Stimulated activated naive B cell treated with anti-CD40 and anti-IgM and Interleukin-4, amounts not matched to agents 10 μg/mL and 1 μg/mL and 100 μg/mL, for 72 hours (primary cell): ENCODE results near the gene SGMS1.
"Not testable (repeated sequence)": the region's sequence is repeated elsewhere in the genome, so short reads cannot be mapped to it uniquely, and the experiment has no call there.

Experiments used
- ATAC-seq, 2 donors: fragments of 150-1000 bp; cut with Tn5 transposase; replicated peaks; 2 replicates each; pipeline ENCODE4 v1.10.0; 2021; ENCODE audit warnings: moderate library complexity in 1 of 2
- DNase-seq: peaks from one replicate; pipeline ENCODE4 v3.0.0; 2021
- H3K27ac Mint-ChIP-seq: one replicate; pipeline ENCODE4 v1.8.0; 2022; ENCODE audit warnings: mild to moderate bottlenecking, mixed read lengths
- H3K27me3 Mint-ChIP-seq, 2 donors: one replicate each; pipeline ENCODE4 v1.8.0; 2022; ENCODE audit warnings: mixed read lengths in 2 of 2
- H3K36me3 Mint-ChIP-seq, 2 donors: one replicate each; pipeline ENCODE4 v1.8.0; 2022; ENCODE audit warnings: mixed read lengths in 2 of 2, mild to moderate bottlenecking in 1 of 2
- H3K4me1 Mint-ChIP-seq, 2 donors: one replicate each; pipeline ENCODE4 v1.8.0; 2022; ENCODE audit warnings: mixed read lengths in 2 of 2, mild to moderate bottlenecking in 1 of 2
- H3K4me3 Mint-ChIP-seq, 2 donors: one replicate each; pipeline ENCODE4 v1.8.0; 2022; ENCODE audit warnings: mild to moderate bottlenecking in 2 of 2, mixed read lengths in 2 of 2, moderate library complexity in 1 of 2
- H3K9me3 Mint-ChIP-seq, 2 donors: one replicate each; pipeline ENCODE4 v1.8.0; 2022; ENCODE audit warnings: mixed read lengths in 2 of 2, mild to moderate bottlenecking in 1 of 2

Gene SGMS1

GRCh38 chr10:50542871-50543270 is 80.9 kb downstream of the SGMS1 start:
- ATAC-seq: no peak

DNA sequence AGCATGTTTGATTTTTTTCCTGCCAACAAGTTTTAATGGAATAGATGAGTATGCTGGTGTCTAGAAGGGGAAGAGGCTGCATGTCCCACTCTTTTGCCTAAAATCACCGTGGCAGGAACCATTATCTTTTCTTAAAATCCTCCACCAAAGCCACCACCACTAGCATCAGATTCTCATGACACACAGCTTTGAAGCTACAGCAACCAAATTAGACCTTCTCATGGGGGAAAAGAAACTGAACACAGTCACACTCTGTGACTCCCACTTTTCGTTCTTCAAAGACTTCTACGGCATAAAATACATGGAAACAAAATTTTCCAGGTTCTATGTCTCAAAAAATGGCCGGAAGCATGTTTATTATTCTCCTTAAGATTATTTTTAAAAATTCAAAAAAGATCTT is 81.8 kb downstream of the SGMS1 start:
- Mint-ChIP-seq H3K27me3 (no peaks in the 10 kb centered on the region), H3K9me3 (peaks cover 0 to 4% of the 10 kb centered on the region in 2 donors), H3K36me3 (peaks cover 0 to 3% of the 10 kb centered on the region in 2 donors), H3K4me1 (peaks cover 42 to 69% of the 10 kb centered on the region in 2 donors), H3K27ac (peak overlapping the region; percentile 5), H3K4me3 (no peak overlapping the region)
- ATAC-seq: no peak
- no peak for DNase-seq

More at GRCh38 chr10:50542871-50543270, 80.9 kb downstream of the SGMS1 start:
- Mint-ChIP-seq H3K27ac (no peak overlapping the region), H3K4me3 (no peak overlapping the region), H3K4me1 (peaks cover 40 to 67% of the 10 kb centered on the region in 2 donors), H3K27me3 (no peaks in the 10 kb centered on the region), H3K36me3 (peaks cover 6 to 7% of the 10 kb centered on the region in 2 donors), H3K9me3 (peaks cover 0 to 12% of the 10 kb centered on the region in 2 donors)
- no peak for DNase-seq

DNA sequence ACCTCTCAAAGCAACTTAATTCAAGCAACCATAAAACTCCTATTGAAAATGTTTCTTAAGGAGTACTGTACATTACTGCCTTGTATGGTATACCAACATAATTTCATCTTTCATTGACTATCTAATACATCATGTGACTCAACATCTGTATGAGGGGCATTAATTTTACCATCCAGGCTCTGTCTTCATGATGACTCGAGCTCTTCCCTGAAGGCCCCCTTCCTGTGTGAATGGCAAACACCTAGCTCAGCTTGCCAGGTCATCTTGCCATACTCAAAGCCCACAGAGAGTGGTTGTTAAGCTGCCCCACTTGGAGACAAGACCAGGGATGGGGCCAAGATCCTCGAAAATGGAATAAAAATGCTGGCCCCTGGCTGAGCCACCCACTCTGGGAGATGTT is 82.4 kb downstream of the SGMS1 start:
- no peak for DNase-seq
- peaks cover 43 to 75% of the 10 kb centered on the region in 2 donors for H3K4me1 Mint-ChIP-seq

DNA sequence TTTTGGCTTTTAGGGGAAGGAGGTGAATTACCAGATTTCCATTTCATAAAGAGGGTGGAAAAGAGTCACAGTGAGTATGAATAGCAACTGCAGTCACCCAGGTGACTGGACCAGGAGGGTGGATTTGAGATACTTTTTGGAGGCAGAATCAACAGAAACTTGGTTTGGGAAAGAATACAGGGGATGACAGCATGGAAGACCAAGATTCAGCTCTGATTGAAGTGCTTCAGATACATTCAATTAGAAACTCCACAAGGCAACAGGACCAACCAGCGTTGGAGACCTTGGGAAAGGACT is 83.0 kb downstream of the SGMS1 start:
- Mint-ChIP-seq H3K4me1 (peaks cover 46 to 78% of the 10 kb centered on the region in 2 donors), H3K27me3 (no peaks in the 10 kb centered on the region), H3K4me3 (peak overlapping the region; percentile 66 to 72), H3K9me3 (peaks cover 0 to 4% of the 10 kb centered on the region in 2 donors), H3K27ac (peak overlapping the region; percentile 77), H3K36me3 (peaks cover 0 to 3% of the 10 kb centered on the region in 2 donors)
- ATAC-seq (peak in 1 of 2 donors; percentile 48), DNase-seq (no peak)

More for the DNA sequence above, 82.4 kb downstream of the SGMS1 start:
- H3K9me3 Mint-ChIP-seq: peaks cover 0 to 4% of the 10 kb centered on the region in 2 donors
- no peak overlapping the region for H3K27ac Mint-ChIP-seq
- H3K36me3 Mint-ChIP-seq: peaks cover 0 to 3% of the 10 kb centered on the region in 2 donors
- H3K27me3 Mint-ChIP-seq: no peaks in the 10 kb centered on the region
- ATAC-seq: no peak
- no peak overlapping the region for H3K4me3 Mint-ChIP-seq

GRCh38 chr10:50540069-50540825 is 83.5 kb downstream of the SGMS1 start:
- H3K36me3 Mint-ChIP-seq: peaks cover 0 to 3% of the 10 kb centered on the region in 2 donors
- no peaks in the 10 kb centered on the region for H3K27me3 Mint-ChIP-seq
- peaks cover 46 to 78% of the 10 kb centered on the region in 2 donors for H3K4me1 Mint-ChIP-seq
- H3K27ac Mint-ChIP-seq: peak overlapping the region; percentile 77
- ATAC-seq (peak; percentile 88 to 90), DNase-seq (peak; percentile 16)
- H3K4me3 Mint-ChIP-seq: peak overlapping the region; percentile 66 to 72
- peaks cover 0 to 4% of the 10 kb centered on the region in 2 donors for H3K9me3 Mint-ChIP-seq

DNA sequence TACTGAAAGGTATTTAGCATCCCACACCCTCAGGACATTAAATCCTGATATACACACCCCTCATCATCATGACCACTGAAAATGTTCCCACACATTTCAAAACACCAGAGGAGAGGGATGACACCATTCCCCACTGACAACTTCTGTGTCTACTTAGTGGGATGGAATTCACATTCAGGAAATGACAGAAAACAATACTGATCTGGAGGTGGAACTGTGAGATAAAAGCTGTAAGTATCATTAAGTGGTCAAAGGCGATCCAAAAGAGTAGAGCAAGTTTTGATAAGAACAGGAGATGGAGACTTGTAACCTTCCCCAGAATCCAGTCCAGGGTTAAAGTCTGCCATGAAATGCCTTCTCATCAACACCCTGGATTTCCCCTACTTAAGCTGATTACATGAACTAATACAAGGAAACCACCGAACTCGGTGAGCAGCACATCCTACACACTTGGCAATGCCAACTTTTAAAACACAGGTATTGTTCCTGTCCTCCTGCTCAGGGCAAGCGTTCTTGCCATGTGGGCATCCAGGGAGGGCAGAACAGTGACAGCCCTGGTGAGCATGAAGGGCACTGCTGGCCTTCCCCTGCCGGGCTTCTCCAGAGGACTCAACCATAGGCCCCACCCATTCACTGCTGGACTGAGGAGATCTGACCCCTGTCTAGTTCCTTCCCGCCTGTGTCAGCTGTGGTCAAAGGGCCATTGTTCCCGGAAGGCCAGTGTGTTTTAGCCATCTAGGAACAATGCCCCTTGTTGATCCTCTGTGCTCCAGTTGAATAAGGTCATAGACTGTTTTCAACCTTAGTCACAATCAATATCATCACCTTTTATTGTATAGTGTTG is 85.0 kb downstream of the SGMS1 start:
- DNase-seq (no peak), ATAC-seq (peak; percentile 58 to 63)
- Mint-ChIP-seq H3K27ac (peak overlapping the region; percentile 78), H3K9me3 (peaks cover 0 to 4% of the 10 kb centered on the region in 2 donors), H3K27me3 (no peaks in the 10 kb centered on the region), H3K4me1 (peaks cover 40 to 75% of the 10 kb centered on the region in 2 donors), H3K4me3 (peak overlapping the region in 1 of 2 donors; percentile 32), H3K36me3 (peaks cover 0 to 3% of the 10 kb centered on the region in 2 donors)

DNA sequence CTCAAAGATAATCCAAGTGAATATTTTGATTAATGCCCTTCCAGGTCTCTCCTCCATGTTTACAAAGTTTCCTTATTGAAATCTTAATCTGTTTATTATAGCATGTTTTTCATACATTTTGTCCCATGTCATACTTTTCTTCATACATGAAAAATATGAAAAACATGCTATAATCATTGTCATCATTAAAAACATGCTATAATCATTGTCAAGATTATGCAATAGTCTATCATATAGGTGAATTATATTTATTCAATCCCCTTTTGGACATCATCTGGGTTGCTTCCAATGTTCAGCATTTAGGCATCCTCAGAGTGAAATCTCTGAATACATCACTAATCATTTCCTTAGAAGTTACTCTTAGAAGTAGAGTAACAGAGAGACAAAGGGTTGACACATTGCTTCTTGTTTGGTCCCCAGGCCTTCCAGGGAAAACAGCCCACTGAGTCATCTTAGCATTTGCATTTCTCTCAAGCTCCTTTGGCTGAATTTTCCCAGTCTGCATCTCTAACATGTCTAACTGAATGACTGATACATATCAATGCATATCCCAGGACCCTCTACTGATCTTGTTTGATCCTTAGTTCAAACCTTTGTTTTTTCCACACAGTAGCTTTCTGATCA is 87.0 kb downstream of the SGMS1 start:
- peaks cover 31 to 61% of the 10 kb centered on the region in 2 donors for H3K4me1 Mint-ChIP-seq
- no peak overlapping the region for H3K4me3 Mint-ChIP-seq

DNA sequence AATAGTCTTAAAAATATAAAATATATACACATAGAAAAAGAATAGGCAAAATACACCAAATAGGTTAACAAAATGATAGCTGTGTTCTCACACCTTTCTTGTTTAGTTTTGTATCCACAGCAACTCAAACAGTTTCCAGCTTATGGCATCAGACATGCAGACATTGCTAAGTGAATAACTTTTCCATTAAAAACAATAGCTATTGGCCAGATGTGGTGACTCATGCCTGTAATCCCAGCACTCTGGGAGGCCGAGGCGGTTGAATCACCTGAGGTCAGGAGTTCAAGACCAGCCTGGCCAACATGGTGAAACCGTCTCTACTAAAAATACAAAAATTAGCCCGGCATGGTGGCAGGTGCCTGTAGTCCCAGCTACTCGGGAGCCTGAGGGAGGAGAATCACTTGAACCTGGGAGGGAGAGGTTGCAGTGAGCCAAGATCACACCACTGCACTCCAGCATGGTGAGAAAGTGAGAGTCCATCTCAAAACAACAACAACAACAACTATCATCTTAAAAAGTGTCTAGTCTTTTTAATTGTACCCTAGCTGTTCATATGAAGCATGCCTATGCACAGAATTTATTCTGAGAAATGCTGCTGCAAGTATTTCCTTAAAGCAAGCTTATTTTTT is 88.9 kb downstream of the SGMS1 start:
- H3K27ac Mint-ChIP-seq, DNase-seq, ATAC-seq, H3K36me3 Mint-ChIP-seq, H3K4me3 Mint-ChIP-seq, H3K9me3 Mint-ChIP-seq, H3K27me3 Mint-ChIP-seq: not testable (repeated sequence)
- peaks cover 19 to 43% of the 10 kb centered on the region in 2 donors for H3K4me1 Mint-ChIP-seq

More for the DNA sequence above, 87.0 kb downstream of the SGMS1 start:
- ATAC-seq (no peak), DNase-seq (no peak)
- H3K36me3 Mint-ChIP-seq: peaks cover 0 to 3% of the 10 kb centered on the region in 2 donors
- peaks cover 0 to 4% of the 10 kb centered on the region in 2 donors for H3K9me3 Mint-ChIP-seq
- no peaks in the 10 kb centered on the region for H3K27me3 Mint-ChIP-seq
- no peak overlapping the region for H3K27ac Mint-ChIP-seq

GRCh38 chr10:50533296-50533695 is 90.5 kb downstream of the SGMS1 start:
- Mint-ChIP-seq H3K4me3 (no peak overlapping the region), H3K27me3 (no peaks in the 10 kb centered on the region), H3K27ac (no peak overlapping the region), H3K4me1 (peaks cover 10 to 27% of the 10 kb centered on the region in 2 donors), H3K9me3 (no peaks in the 10 kb centered on the region), H3K36me3 (peaks cover 0 to 3% of the 10 kb centered on the region in 2 donors)
- DNase-seq: no peak
- ATAC-seq: no peak

DNA sequence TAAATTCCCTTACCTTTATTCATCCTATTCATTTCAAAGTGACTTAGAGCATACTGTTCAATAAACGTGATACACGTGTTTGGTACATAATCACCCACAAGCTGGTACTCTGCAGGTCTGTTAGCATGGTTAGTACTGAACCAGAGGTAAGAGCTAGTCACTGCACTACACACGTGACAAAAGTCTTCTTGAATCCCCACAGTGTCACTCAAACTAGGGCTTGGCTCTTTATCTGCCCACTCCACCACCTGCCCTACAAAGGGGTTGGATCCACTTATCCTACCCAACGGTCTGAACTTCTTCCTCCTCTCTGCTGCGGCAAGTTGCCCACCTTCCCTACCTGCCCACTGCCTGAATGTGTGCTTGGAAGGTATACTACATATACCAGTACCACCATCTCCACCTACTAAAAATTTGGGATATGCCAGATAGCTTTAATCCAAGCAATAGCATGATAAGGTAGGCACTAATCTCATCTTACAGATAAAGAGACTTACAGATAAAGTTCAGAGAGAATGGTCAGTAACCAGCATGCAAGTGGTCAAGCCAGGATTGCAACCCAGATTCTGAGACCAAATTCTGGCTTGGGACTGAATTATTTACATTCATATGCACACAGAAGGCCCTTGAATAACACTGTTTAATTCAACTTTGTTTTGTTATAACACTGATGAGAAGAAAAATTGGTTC is 92.2 kb downstream of the SGMS1 start:
- Mint-ChIP-seq H3K36me3 (peaks cover 0 to 5% of the 10 kb centered on the region in 2 donors), H3K27me3 (no peaks in the 10 kb centered on the region), H3K9me3 (no peaks in the 10 kb centered on the region), H3K4me1 (peaks cover 8 to 21% of the 10 kb centered on the region in 2 donors), H3K4me3 (no peak overlapping the region), H3K27ac (no peak overlapping the region)
- ATAC-seq: no peak
- DNase-seq: no peak

DNA sequence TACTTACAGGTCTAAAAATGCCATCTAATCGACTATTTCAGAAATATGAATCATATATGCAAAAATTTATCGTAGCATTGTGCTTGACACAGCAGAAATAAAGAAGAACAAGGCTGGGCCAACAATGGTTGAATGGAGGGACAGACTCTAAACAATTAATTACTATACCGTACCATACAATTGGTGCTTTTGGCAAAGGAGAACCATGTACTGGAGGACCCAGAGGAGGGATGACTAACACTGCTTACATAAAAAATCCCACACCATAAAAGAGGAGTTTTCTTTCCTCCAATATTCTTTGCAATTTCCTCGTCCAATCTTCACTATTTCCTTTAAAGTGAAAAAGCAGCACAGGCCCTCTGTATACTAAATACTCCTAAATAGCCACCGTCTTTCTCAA is 94.1 kb downstream of the SGMS1 start:
- no peak overlapping the region for H3K27ac Mint-ChIP-seq
- ATAC-seq (no peak), DNase-seq (no peak)
- peaks cover 7 to 18% of the 10 kb centered on the region in 2 donors for H3K36me3 Mint-ChIP-seq
- H3K9me3 Mint-ChIP-seq: peaks cover 0 to 3% of the 10 kb centered on the region in 2 donors
- no peak overlapping the region for H3K4me3 Mint-ChIP-seq
- peaks cover 6% of the 10 kb centered on the region in 2 donors for H3K4me1 Mint-ChIP-seq
- no peaks in the 10 kb centered on the region for H3K27me3 Mint-ChIP-seq

DNA sequence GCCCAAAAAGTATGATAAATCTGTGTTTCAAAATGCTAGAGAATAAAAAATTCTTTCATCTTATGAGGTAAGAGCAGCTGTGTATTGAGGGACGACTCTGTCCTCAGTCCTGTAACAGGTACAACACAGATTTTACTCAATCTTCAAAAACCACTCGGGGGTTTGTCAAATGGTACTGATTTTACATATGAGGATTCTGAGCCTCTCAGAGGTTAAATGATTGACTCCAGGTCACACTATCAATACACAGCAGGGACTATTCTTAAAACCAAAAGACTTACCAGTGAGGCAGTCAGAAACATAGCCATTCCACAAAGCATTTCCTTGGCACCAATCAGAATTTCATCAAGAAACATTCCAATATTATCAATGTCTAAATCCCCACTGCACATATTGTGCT is 95.5 kb downstream of the SGMS1 start:
- Mint-ChIP-seq H3K4me1 (peaks cover 4 to 8% of the 10 kb centered on the region in 2 donors), H3K27me3 (no peaks in the 10 kb centered on the region), H3K27ac (no peak overlapping the region), H3K36me3 (peaks cover 7 to 22% of the 10 kb centered on the region in 2 donors), H3K9me3 (peaks cover 0 to 3% of the 10 kb centered on the region in 2 donors), H3K4me3 (no peak overlapping the region)
- DNase-seq: no peak
- ATAC-seq: no peak

DNA sequence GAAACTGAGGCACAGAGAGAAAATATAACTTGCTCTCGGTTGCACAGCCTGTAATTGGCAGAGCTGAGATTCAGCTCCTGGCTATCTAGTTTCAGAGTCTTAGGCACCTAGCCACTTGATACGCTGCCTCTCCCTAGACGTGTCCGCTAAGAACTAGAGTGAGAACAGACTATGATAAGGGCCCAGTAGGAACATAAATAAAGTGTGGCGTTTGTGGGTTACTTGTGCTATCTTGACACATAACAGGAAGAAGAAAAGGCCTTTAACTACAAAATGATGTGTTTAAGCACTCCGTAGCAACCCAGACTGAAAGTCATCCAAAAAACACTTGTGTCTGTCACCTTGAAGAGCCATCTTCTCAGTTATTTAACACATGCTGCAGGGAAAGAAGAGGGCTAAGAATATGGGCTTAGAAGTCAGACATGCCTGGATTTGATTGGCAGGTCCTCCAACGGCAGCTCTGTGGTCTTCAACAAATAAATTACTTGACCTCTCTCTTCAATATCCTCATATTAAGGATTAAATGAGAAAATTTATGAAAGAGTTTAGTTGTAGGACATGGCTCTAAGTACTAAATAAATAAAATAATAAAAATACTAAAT is 96.2 kb downstream of the SGMS1 start:
- Mint-ChIP-seq H3K27ac (no peak overlapping the region), H3K4me1 (peaks cover 4 to 14% of the 10 kb centered on the region in 2 donors), H3K9me3 (peaks cover 0 to 3% of the 10 kb centered on the region in 2 donors), H3K4me3 (no peak overlapping the region), H3K36me3 (peaks cover 11 to 22% of the 10 kb centered on the region in 2 donors), H3K27me3 (no peaks in the 10 kb centered on the region)
- ATAC-seq (no peak), DNase-seq (no peak)
